A673 (cell line): ENCODE data around the gene BRSK2.

Source experiments
- CTCF ChIP-seq: fragments of 300-800, 200-600 bp; sonication (generic); conservative IDR thresholded peaks from 2 replicates; pipeline ENCODE4 v1.5.1; 2017; ENCODE audit warnings: low read depth, mild to moderate bottlenecking, antibody characterized with exemption, low read length, moderate library complexity, mixed read lengths
- EZH2 ChIP-seq: fragments of 200-600 bp; sonication (generic); IDR thresholded peaks from 2 replicates; pipeline ENCODE4 v1.6.1; 2017; ENCODE audit warnings: borderline replicate concordance, low read depth, mild to moderate bottlenecking, mixed read lengths, antibody characterized with exemption, low read length; ENCODE audit not compliant: poor library complexity, severe bottlenecking

DNA sequence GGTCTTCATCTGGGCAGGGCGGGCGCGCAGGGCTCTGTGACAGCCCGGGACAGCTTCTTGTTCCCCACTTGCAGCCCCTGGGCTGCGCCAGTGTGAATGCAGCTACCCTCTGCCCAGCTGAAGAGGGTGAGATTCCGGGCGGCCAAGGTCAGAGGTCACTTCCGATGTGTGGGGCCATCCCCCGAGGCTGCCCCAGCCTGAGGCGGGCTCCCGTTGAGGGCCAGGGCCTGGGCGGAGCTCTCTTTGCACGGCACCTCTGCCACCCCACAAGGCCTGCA lies 72.9 kb downstream of the BRSK2 start:
- TF ChIP-seq CTCF (no peak), EZH2 (no peak)
